NCI-H2227 (cell line): ENCODE measurements around the gene ERICH2.

Experiments
- DNase-seq: peaks from one replicate; lab custom pipeline; 2025; ENCODE audit not compliant: unreplicated experiment; lab: John Stamatoyannopoulos, UW

ERICH2 gene

DNA sequence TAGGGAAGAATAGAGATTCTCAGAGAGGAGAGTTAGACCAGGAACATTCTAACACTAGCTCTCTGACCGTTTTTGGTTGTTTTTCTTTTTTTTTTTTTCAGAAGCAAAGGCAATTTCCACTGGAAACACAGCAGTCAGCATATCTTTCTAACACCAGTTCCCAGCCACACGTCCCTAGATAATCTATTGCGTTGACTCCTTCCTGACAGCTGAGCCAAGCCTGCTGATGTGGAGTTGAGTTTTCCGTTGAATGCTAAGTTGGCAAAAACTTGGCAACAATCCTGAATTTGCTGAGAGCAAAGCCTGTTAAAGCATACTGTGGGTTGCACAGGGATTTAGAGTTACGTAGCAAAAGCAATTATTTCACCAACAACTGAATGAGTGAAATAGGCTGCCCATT is 65.8 kb downstream of the ERICH2 start:
- DNase-seq: no peak

DNA sequence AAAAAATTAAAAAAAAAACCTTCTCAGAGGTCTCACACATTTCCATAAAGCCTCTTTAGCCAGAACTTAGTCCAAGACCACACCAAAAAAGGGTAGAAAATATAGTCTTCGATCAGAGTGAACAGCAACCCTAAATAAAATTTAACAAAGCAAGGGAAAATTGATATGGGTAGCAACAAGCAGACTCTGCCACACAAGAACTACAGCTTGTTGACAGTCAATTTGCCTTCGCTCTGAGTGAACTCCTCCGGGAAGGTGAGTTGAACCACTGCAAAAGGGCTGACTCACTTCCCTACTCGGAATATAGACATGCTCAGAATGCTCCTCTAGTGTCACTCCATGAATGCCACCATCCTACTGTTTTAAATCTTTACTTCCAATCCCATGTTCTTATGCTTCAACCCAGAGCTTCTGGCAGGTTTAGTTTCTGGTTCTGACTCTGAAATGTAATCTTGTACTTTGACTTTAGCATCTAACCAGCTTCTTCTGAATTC is 70.6 kb downstream of the ERICH2 start:
- DNase-seq: no peak

DNA sequence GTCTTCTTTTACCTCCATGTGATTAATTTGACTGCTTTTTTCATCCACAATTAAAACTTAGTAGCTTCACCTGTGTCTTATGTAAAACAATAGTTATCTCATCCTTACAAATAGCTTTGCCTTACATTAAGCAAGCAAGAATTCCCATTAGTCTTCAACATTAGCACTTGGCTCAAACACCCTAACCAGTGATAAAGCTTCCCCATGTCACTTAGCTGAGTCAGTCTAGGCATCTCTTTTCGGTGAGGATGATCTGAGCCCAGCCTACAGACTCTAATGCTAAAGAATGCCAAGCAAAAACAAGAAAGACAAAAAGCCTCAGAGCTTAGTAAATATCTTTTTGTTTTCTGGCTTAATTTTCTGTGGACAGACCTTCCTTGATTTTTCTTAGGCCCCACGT is 72.6 kb downstream of the ERICH2 start:
- no peak for DNase-seq

DNA sequence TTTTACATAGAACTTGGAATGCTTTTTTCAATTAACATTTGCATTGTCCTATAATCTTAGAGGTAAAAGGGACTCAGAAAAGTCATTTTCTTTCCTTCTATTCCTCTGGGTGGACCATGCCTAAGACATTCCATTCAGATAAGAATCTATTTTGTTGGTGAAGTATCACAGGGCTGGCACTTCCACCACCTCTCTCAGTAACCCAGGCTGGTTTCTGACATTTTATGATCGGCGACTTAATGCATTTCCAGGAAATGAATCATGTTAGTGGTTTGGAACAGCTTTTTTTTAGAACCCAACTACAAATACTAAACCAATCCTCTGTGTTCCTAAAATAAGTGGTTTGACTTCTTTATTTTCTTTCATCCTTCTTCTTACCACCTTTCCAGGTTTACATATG is 73.5 kb downstream of the ERICH2 start:
- DNase-seq: no peak

DNA sequence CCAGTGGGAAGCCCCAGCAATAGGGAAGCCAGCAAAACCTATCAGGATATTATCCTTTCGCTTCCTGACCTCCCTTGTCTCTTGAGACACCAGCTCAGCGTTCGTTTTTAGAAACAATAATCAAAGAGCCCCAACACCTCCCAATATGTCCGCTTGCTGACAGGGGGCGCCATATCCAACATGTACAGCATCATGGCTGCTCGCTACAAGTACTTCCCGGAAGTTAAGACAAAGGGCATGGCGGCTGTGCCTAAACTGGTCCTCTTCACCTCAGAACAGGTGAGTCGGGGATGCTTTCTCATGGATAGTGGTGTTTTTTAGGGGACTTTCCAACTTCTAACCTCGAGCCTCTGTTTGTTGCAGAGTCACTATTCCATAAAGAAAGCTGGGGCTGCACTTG is 75.2 kb downstream of the ERICH2 start:
- no peak for DNase-seq

DNA sequence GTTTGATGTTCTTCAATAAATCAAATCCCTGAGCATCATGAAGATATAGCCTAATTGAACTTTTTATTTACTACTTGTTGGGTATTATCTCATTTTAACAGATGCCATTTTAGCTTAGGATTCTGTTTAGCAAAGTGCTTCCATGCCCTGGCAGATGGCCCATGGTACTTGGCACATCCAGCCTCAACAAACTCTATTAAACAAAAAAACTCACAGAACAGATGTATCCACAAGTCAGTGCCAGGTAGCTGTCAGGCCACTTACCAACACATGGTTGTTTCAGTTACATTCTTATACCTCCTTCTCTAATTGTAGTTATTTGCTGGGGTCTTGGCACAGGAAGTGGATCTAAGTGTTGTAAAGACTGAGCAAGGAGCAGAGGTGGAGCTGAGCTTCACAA is 76.1 kb downstream of the ERICH2 start:
- DNase-seq: no peak

DNA sequence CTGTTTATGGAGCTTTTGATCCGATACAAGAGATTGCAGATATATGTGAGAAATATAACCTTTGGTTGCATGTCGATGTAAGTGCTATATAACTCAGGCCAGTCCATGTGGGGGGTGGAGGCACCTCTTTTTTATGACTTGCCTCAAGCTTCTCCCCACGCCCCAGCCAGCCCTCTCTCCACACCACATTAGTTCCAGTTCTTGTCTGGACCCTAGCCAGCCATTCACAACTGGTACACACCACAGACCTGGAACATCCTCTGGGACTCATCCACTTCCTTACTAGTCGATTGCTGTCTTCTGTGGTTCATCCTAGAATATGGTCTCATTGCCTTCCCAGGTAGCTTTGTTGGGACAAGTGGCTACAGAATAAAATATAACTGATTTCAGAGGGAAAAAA is 77.5 kb downstream of the ERICH2 start:
- no peak for DNase-seq
